SH-SY5Y (cell line): Measurements from ENCODE around the gene PKD1L1.

ENCODE experiments used
- GATA2 ChIP-seq: IDR thresholded peaks from 2 replicates; pipeline ENCODE4 v1.6.1; 2011; ENCODE audit warnings: mild to moderate bottlenecking, low read depth, low read length
- GATA3 ChIP-seq: IDR thresholded peaks from 2 replicates; pipeline ENCODE4 v1.6.1; 2011; ENCODE audit warnings: low read depth, mild to moderate bottlenecking, low read length, moderate library complexity

GRCh38 chr7:47932466-47933037 is 15.7 kb downstream of the PKD1L1 start:
- TF ChIP-seq GATA2: no peak
- no peak for TF ChIP-seq GATA3
